ENCODE results near the gene KRTAP10-3.

KRTAP10-3 gene

GRCh38 chr21:44534688-44535087 is 23.9 kb downstream of the KRTAP10-3 start:
- DNase-seq (ENCODE audit: low read depth in 1 of 2, low spot score in 1 of 2): no peak
- no peak overlapping the region for H3K27ac ChIP-seq (replicated peaks)
- H3K27me3 ChIP-seq (ENCODE audit: insufficient read depth, poor library complexity, severe bottlenecking): no peaks in the 10 kb centered on the region
- TF ChIP-seq GABPA (IDR thresholded peaks at IDR 0.05; ENCODE audit: low read depth) (no peak), REST (IDR thresholded peaks at IDR 0.05; ENCODE audit: insufficient replicate concordance, low read depth) (no peak), POLR2AphosphoS5 (IDR thresholded peaks at IDR 0.05; ENCODE audit: low read depth) (no peak), CTCF (IDR thresholded peaks at IDR 0.05; ENCODE audit: insufficient read depth, low read length) (no peak), SPI1 (IDR thresholded peaks at IDR 0.05; ENCODE audit: borderline replicate concordance, low read depth) (no peak)
- no peak overlapping the region for H3K4me3 ChIP-seq (replicated peaks; ENCODE audit: insufficient read depth, low read length)

- TF ChIP-seq REST (IDR thresholded peaks at IDR 0.05; ENCODE audit: insufficient replicate concordance, low read depth): no peak
- no peak for TF ChIP-seq SPI1 (IDR thresholded peaks at IDR 0.05; ENCODE audit: borderline replicate concordance, low read depth)
- no peak for TF ChIP-seq CTCF (IDR thresholded peaks at IDR 0.05; ENCODE audit: insufficient read depth, low read length)
- TF ChIP-seq POLR2AphosphoS5 (IDR thresholded peaks at IDR 0.05; ENCODE audit: low read depth): no peak
- no peak for TF ChIP-seq GABPA (IDR thresholded peaks at IDR 0.05; ENCODE audit: low read depth)
- Histone ChIP-seq H3K27me3 (ENCODE audit: insufficient read depth, poor library complexity, severe bottlenecking) (no peaks in the 10 kb centered on the region), H3K27ac (replicated peaks) (no peak overlapping the region), H3K4me3 (replicated peaks; ENCODE audit: insufficient read depth, low read length) (no peak overlapping the region)
- no peak for DNase-seq (ENCODE audit: low read depth in 1 of 2, low spot score in 1 of 2)
These were observed 24.5 kb downstream of the KRTAP10-3 start for GRCh38 chr21:44533891-44534627.

GRCh38 chr21:44533121-44533890 is 25.3 kb downstream of the KRTAP10-3 start:
- DNase-seq (ENCODE audit: low read depth in 1 of 2, low spot score in 1 of 2): no peak
- Histone ChIP-seq H3K4me3 (replicated peaks; ENCODE audit: insufficient read depth, low read length) (no peak overlapping the region), H3K27me3 (ENCODE audit: insufficient read depth, poor library complexity, severe bottlenecking) (no peaks in the 10 kb centered on the region), H3K27ac (replicated peaks) (no peak overlapping the region)
- no peak for TF ChIP-seq GABPA (IDR thresholded peaks at IDR 0.05; ENCODE audit: low read depth)
- TF ChIP-seq SPI1 (IDR thresholded peaks at IDR 0.05; ENCODE audit: borderline replicate concordance, low read depth): no peak
- no peak for TF ChIP-seq POLR2AphosphoS5 (IDR thresholded peaks at IDR 0.05; ENCODE audit: low read depth)
- no peak for TF ChIP-seq CTCF (IDR thresholded peaks at IDR 0.05; ENCODE audit: insufficient read depth, low read length)
- no peak for TF ChIP-seq REST (IDR thresholded peaks at IDR 0.05; ENCODE audit: insufficient replicate concordance, low read depth)

All from HL-60 (cell line).